ENCODE results near the gene HOXB6. TPM values are rescaled to one million over a fixed set of nuclear protein-coding genes. Genes with fewer than 3 reads are reported as not detected.

HOXB6 gene
- total RNA-seq, 1 experiment from 2014 or later = not detected

- Histone ChIP-seq H3K27me3 (ENCODE audit: control insufficient read depth, insufficient read depth, low read length) (peaks cover 98% of the 10 kb centered on the region), H3K4me3 (ENCODE audit: insufficient read depth, low read depth, low read length) (no peak overlapping the region), H3K36me3 (replicated peaks; ENCODE audit: control insufficient read depth, insufficient read depth, low read length) (no peaks in the 10 kb centered on the region)
- peak; percentile 19 for DNase-seq
Measured at GRCh38 chr17:48639982-48640857, 35.4 kb upstream of the HOXB6 start.

- peak; percentile 58 for DNase-seq
- Histone ChIP-seq H3K27me3 (ENCODE audit: control insufficient read depth, insufficient read depth, low read length) (peaks cover 98% of the 10 kb centered on the region), H3K4me3 (ENCODE audit: insufficient read depth, low read depth, low read length) (no peak overlapping the region), H3K36me3 (replicated peaks; ENCODE audit: control insufficient read depth, insufficient read depth, low read length) (no peaks in the 10 kb centered on the region)
Measured at GRCh38 chr17:48639136-48639535, 34.4 kb upstream of the HOXB6 start.

GRCh38 chr17:48637323-48638260, 32.8 kb upstream of the HOXB6 start:
- H3K36me3 ChIP-seq (replicated peaks; ENCODE audit: control insufficient read depth, insufficient read depth, low read length) = no peaks in the 10 kb centered on the region
- H3K4me3 ChIP-seq (ENCODE audit: insufficient read depth, low read depth, low read length) = no peak overlapping the region
- peaks cover 98% of the 10 kb centered on the region for H3K27me3 ChIP-seq (ENCODE audit: control insufficient read depth, insufficient read depth, low read length)
- peak; percentile 26 for DNase-seq

- Histone ChIP-seq H3K36me3 (replicated peaks; ENCODE audit: control insufficient read depth, insufficient read depth, low read length) (no peaks in the 10 kb centered on the region), H3K4me3 (ENCODE audit: insufficient read depth, low read depth, low read length) (no peak overlapping the region), H3K27me3 (ENCODE audit: control insufficient read depth, insufficient read depth, low read length) (peaks cover 98% of the 10 kb centered on the region)
- DNase-seq = peak; percentile 97
Measured at GRCh38 chr17:48636177-48637018, 31.6 kb upstream of the HOXB6 start.

- Histone ChIP-seq H3K27me3 (ENCODE audit: control insufficient read depth, insufficient read depth, low read length) (peaks cover 98% of the 10 kb centered on the region), H3K36me3 (replicated peaks; ENCODE audit: control insufficient read depth, insufficient read depth, low read length) (no peaks in the 10 kb centered on the region), H3K4me3 (ENCODE audit: insufficient read depth, low read depth, low read length) (no peak overlapping the region)
- peak; percentile 42 for DNase-seq
Measured at GRCh38 chr17:48634493-48635208, 29.9 kb upstream of the HOXB6 start.

- no peaks in the 10 kb centered on the region for H3K36me3 ChIP-seq (replicated peaks; ENCODE audit: control insufficient read depth, insufficient read depth, low read length)
- DNase-seq = peak; percentile 69
- H3K27me3 ChIP-seq (ENCODE audit: control insufficient read depth, insufficient read depth, low read length) = peaks cover 98% of the 10 kb centered on the region
- no peak overlapping the region for H3K4me3 ChIP-seq (ENCODE audit: insufficient read depth, low read depth, low read length)
Measured at GRCh38 chr17:48633266-48633677, 28.5 kb upstream of the HOXB6 start.

- peaks cover 98% of the 10 kb centered on the region for H3K27me3 ChIP-seq (ENCODE audit: control insufficient read depth, insufficient read depth, low read length)
- no peak for DNase-seq
- no peak overlapping the region for H3K4me3 ChIP-seq (ENCODE audit: insufficient read depth, low read depth, low read length)
- H3K36me3 ChIP-seq (replicated peaks; ENCODE audit: control insufficient read depth, insufficient read depth, low read length) = no peaks in the 10 kb centered on the region
Measured at GRCh38 chr17:48632579-48633265, 27.9 kb upstream of the HOXB6 start.

- Histone ChIP-seq H3K4me3 (ENCODE audit: insufficient read depth, low read depth, low read length) (no peak overlapping the region), H3K27me3 (ENCODE audit: control insufficient read depth, insufficient read depth, low read length) (peaks cover 98% of the 10 kb centered on the region), H3K36me3 (replicated peaks; ENCODE audit: control insufficient read depth, insufficient read depth, low read length) (no peaks in the 10 kb centered on the region)
- no peak for DNase-seq
Measured at GRCh38 chr17:48631693-48632578, 27.1 kb upstream of the HOXB6 start.

- Histone ChIP-seq H3K4me3 (ENCODE audit: insufficient read depth, low read depth, low read length) (no peak overlapping the region), H3K36me3 (replicated peaks; ENCODE audit: control insufficient read depth, insufficient read depth, low read length) (no peaks in the 10 kb centered on the region), H3K27me3 (ENCODE audit: control insufficient read depth, insufficient read depth, low read length) (peaks cover 100% of the 10 kb centered on the region)
- no peak for DNase-seq
Measured at GRCh38 chr17:48630925-48631692, 26.3 kb upstream of the HOXB6 start.

- Histone ChIP-seq H3K4me3 (ENCODE audit: insufficient read depth, low read depth, low read length) (no peak overlapping the region), H3K36me3 (replicated peaks; ENCODE audit: control insufficient read depth, insufficient read depth, low read length) (no peaks in the 10 kb centered on the region), H3K27me3 (ENCODE audit: control insufficient read depth, insufficient read depth, low read length) (peaks cover 100% of the 10 kb centered on the region)
- DNase-seq = no peak
Measured at GRCh38 chr17:48630009-48630924, 25.5 kb upstream of the HOXB6 start.

- Histone ChIP-seq H3K36me3 (replicated peaks; ENCODE audit: control insufficient read depth, insufficient read depth, low read length) (no peaks in the 10 kb centered on the region), H3K4me3 (ENCODE audit: insufficient read depth, low read depth, low read length) (no peak overlapping the region), H3K27me3 (ENCODE audit: control insufficient read depth, insufficient read depth, low read length) (peaks cover 100% of the 10 kb centered on the region)
- DNase-seq = no peak
Measured at GRCh38 chr17:48629411-48629759, 24.6 kb upstream of the HOXB6 start.

All from H7 (cell line).